Sigmoid colon (tissue), 7 donors: ENCODE measurements around the gene AKR1C4. TPM values are rescaled to one million over a fixed set of nuclear protein-coding genes. Genes with fewer than 3 reads are reported as not detected.
"Not testable (repeated sequence)": the region's sequence is repeated elsewhere in the genome, so short reads cannot be mapped to it uniquely, and the experiment has no call there.

ENCODE experiments used
- DNase-seq: peaks from one replicate; pipeline ENCODE4 v3.0.0-alpha.2; 2019
- H3K27ac ChIP-seq, 4 donors: fragments of 200-600 bp; sonication (generic); one replicate each; pipeline ENCODE4 v1.5.1; 2016 to 2019; ENCODE audit warnings: mild to moderate bottlenecking in 1 of 4
- H3K27me3 ChIP-seq, 3 donors: fragments of 200-600 bp; sonication (generic); one replicate each; pipeline ENCODE4 v1.5.1; 2019; ENCODE audit warnings: mild to moderate bottlenecking in 1 of 3
- H3K36me3 ChIP-seq, 4 donors: fragments of 200-600 bp; sonication (generic); one replicate each; pipeline ENCODE4 v1.5.1; 2016 to 2019
- H3K4me1 ChIP-seq, 4 donors: fragments of 200-600 bp; sonication (generic); one replicate each; pipeline ENCODE4 v1.5.1; 2017 to 2019
- H3K4me3 ChIP-seq, 4 donors: fragments of 200-600 bp; sonication (generic); one replicate each; pipeline ENCODE4 v1.5.1; 2017 to 2019; ENCODE audit warnings: mild to moderate bottlenecking in 2 of 4, moderate library complexity in 1 of 4
- H3K9me3 ChIP-seq, 4 donors: fragments of 200-600 bp in 3 of 4; sonication (generic) in 3 of 4; one replicate each; pipeline versions ENCODE4 v1.5.1 to v1.6.1; 2013 to 2019
- CTCF ChIP-seq, 4 experiments: fragments of 450-650 bp in 3 of 4; fragments of 200-600 bp in 1 of 4; IDR thresholded peaks; one replicate each; pipeline ENCODE4 v1.5.1; 2016 to 2019; ENCODE audit warnings: antibody characterized with exemption in 4 of 4, mild to moderate bottlenecking in 3 of 4, moderate library complexity in 2 of 4
- EP300 ChIP-seq, 4 donors: sonication (generic); formaldehyde crosslinking; IDR thresholded peaks; one replicate each; pipeline ENCODE4 v1.6.1; 2017; ENCODE audit warnings: antibody characterized with exemption in 4 of 4
- POLR2A ChIP-seq, 2 donors: fragments of 450-650 bp; IDR thresholded peaks; one replicate each; pipeline ENCODE4 v1.6.1; 2016; ENCODE audit warnings: antibody characterized with exemption in 2 of 2, mild to moderate bottlenecking in 2 of 2, moderate library complexity in 2 of 2
- POLR2AphosphoS5 ChIP-seq, 4 donors: sonication (generic); formaldehyde crosslinking; IDR thresholded peaks; one replicate each; pipeline ENCODE4 v1.6.1; 2017; ENCODE audit warnings: antibody characterized with exemption in 4 of 4
- WGBS, 2 donors: extraction: QIAGEN DNeasy Blood & Tissue Kit; methylation state at CpG; one replicate each; pipeline ENCODE4 v1.1.7; 2013; 5-methylcytosine and 5-hydroxymethylcytosine counted together
- intact Hi-C: fragments of 100-400 bp; cut with DNase I; formaldehyde crosslinking; loops from one replicate; pipeline ENCODE4 v1.15.1; 2023
- polyA plus RNA-seq, 3 donors: library from polyadenylated mRNA; stranded (reverse); fragments of 200-250 nt; gene quantifications; one replicate each; pipeline ENCODE4 v1.2.3, GENCODE V29; 2013
- total RNA-seq, 4 donors: library from RNA; depleted of rRNA; stranded (reverse); fragments of >200 nt; gene quantifications; one replicate each; pipeline ENCODE4 v1.1.0, GENCODE V29; 2016
- donor health status: healthy with polysubstance abuse.
- donor health status: Bipolar disorder and iron deficiency.
- donor health status: healthy.

Gene AKR1C4
- total and polyA plus RNA-seq, 7 donors: not detected

DNA sequence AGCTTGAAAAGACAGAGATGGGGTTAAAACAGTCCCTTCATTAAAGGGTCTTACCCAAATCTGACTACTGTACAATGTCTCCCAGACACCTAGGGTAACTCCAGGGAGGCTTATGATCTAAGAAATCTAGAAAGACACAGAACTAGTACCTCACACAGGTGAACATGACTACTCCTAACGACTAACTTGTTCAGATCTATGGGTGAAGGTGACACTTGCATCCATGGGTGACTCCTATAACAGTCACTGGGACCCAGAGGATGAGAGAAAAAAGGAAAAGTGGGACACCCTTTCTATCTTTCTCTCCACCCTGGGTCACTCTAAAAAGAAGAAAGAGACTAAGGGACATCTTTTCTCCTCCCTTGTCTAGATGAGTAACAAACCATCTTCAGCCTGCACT is 30.9 kb upstream of the AKR1C4 start:
- TF ChIP-seq CTCF (IDR thresholded peaks at IDR 0.05): no peak
- TF ChIP-seq EP300 (IDR thresholded peaks at IDR 0.05): no peak
- no peak for TF ChIP-seq POLR2AphosphoS5 (IDR thresholded peaks at IDR 0.05)
- TF ChIP-seq POLR2A (IDR thresholded peaks at IDR 0.05): no peak
- Histone ChIP-seq H3K27me3 (no peaks in the 10 kb centered on the region), H3K4me1 (no peaks in the 10 kb centered on the region), H3K36me3 (no peaks in the 10 kb centered on the region), H3K4me3 (no peak overlapping the region), H3K9me3 (peaks cover 10 to 25% (median 16%) of the 10 kb centered on the region in 4 donors), H3K27ac (no peak overlapping the region)
- no peak for DNase-seq
- intact Hi-C loops: no loop called here
- WGBS, 2 donors: 12 to 14% methylated on average over 1 of the region's 1 CpG

DNA sequence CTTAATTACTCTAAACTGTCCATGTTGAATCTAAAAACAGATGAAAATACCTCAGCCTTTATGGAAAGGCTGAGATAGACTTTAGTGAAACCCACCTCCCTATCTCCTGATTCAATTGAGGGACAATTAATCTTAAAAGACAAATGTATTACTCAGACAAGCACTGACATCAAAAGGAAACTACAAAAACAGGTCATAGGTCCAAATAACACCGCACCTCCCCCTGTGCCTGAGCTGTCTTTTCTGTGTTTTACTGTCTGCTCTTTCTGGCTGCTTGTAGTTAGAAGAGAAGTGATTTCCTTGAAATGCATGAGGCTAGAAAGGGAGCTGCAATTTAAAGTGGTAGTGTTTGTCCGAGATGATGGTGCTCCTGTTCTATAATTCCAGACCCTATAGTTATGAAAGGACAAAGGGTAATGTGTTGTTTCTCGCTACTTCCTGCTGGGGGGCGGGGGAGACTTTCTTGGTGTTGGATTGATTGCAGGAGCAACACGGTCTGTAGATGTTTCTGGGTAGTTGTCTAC is 27.7 kb upstream of the AKR1C4 start:
- Histone ChIP-seq H3K27ac (no peak overlapping the region), H3K36me3 (no peaks in the 10 kb centered on the region), H3K9me3 (peaks cover 10 to 19% (median 13%) of the 10 kb centered on the region in 4 donors), H3K4me3 (no peak overlapping the region), H3K27me3 (no peaks in the 10 kb centered on the region), H3K4me1 (no peaks in the 10 kb centered on the region)
- TF ChIP-seq POLR2A (IDR thresholded peaks at IDR 0.05): no peak
- no peak for TF ChIP-seq CTCF (IDR thresholded peaks at IDR 0.05)
- no peak for TF ChIP-seq POLR2AphosphoS5 (IDR thresholded peaks at IDR 0.05)
- no peak for TF ChIP-seq EP300 (IDR thresholded peaks at IDR 0.05)
- DNase-seq: no peak
- 41 to 57% methylated on average over 5 of the region's 5 CpGs for WGBS, 2 donors
- intact Hi-C loops: no loop called here

GRCh38 chr10:5175581-5175980 is 21.1 kb upstream of the AKR1C4 start:
- H3K27ac ChIP-seq, H3K4me1 ChIP-seq, H3K27me3 ChIP-seq, H3K4me3 ChIP-seq, H3K36me3 ChIP-seq, intact Hi-C loops, DNase-seq, H3K9me3 ChIP-seq: not testable (repeated sequence)
- 93 to 97% methylated on average over 3 of the region's 3 CpGs for WGBS, 2 donors

DNA sequence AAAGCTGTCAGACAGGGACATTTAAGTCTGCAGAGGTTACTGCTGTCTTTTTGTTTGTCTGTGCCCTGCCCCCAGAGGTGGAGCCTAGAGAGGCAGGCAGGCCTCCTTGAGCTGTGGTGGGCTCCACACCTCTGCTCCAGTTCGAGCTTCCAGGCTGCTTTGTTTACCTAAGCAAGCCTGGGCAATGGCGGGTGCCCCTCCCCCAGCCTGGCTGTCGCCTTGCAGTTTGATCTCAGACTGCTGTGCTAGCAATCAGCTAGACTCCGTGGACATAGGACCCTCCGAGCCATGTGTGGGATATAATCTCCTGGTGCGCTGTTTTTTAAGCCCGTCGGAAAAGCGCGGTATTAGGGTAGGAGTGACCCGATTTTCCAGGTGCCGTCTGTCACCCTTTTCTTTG is 16.1 kb upstream of the AKR1C4 start:
- H3K4me3 ChIP-seq, H3K9me3 ChIP-seq, intact Hi-C loops, H3K36me3 ChIP-seq, H3K4me1 ChIP-seq, H3K27ac ChIP-seq, DNase-seq, H3K27me3 ChIP-seq: not testable (repeated sequence)
- 91 to 92% methylated on average over 12 of the region's 12 CpGs for WGBS, 2 donors

- H3K4me3 ChIP-seq: no peak overlapping the region
- no peak overlapping the region for H3K27ac ChIP-seq
- TF ChIP-seq POLR2A (IDR thresholded peaks at IDR 0.05) (no peak), POLR2AphosphoS5 (IDR thresholded peaks at IDR 0.05) (no peak), CTCF (IDR thresholded peaks at IDR 0.05) (no peak), EP300 (IDR thresholded peaks at IDR 0.05) (no peak)
- H3K9me3 ChIP-seq: no peaks in the 10 kb centered on the region
- no peaks in the 10 kb centered on the region for H3K4me1 ChIP-seq
- no peak for DNase-seq
- WGBS, 2 donors: 79 to 89% methylated on average over 2 of the region's 2 CpGs
- no peaks in the 10 kb centered on the region for H3K36me3 ChIP-seq
- intact Hi-C loops: no loop called here
- H3K27me3 ChIP-seq: no peaks in the 10 kb centered on the region
Observed at GRCh38 chr10:5183923-5184322, 12.7 kb upstream of the AKR1C4 start.

DNA sequence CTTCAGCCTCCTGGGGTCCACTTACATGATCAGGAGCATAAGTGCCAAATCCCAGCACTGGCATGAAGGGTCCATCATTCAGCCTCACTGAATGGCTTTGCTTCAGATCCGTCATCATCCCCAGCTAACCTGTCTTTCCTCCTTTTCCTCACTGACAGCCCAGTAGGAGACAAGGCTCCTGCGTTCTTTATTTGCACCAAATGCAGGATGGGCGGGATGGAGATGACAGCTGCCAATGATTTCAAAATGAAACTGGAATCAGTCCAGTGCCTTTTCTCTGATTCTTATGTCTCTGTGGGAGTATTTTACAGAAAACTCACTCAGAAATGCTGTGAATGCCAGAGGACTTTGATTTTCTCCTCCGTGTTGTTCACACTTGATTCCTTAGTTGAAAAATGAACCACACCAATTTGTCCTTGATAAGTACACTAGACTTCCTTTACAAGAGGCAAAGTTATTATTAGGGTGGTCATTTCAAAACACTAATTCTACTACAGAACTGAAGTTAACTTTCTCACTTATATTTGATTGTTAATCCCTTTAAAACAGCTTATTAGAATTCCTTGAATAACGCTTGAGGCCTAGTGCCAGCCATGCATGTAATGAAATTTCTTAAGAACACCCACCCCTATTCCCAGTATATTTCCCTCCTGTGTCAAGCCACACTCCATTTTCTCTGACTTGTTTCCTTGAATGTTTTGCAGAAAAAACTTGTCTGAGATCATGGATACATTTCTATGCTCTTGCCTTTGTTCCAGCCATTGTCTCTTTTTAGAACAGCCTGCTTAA is 11.5 kb upstream of the AKR1C4 start, which contains the start of gene AKR1C8:
TSS of gene AKR1C8 (minus strand) at position 164 of the 789 bp plus-strand sequence. CDS start at position 118, 46 bp downstream.
- no peaks in the 10 kb centered on the region for H3K9me3 ChIP-seq
- no peak within 1 kb of the TSS for H3K4me3 ChIP-seq
- TF ChIP-seq POLR2A (IDR thresholded peaks at IDR 0.05) (no peak), CTCF (IDR thresholded peaks at IDR 0.05) (no peak), POLR2AphosphoS5 (IDR thresholded peaks at IDR 0.05) (no peak), EP300 (IDR thresholded peaks at IDR 0.05) (no peak)
- no peaks in the 10 kb centered on the region for H3K27me3 ChIP-seq
- DNase-seq: no peak
- intact Hi-C loops: no loop called here
- H3K36me3 ChIP-seq: no peaks in the 10 kb centered on the region
- H3K27ac ChIP-seq: no peak within 1 kb of the TSS
- WGBS, 2 donors: 88 to 89% methylated on average over 5 of the region's 5 CpGs
- H3K4me1 ChIP-seq: no peaks in the 10 kb centered on the region
